Liver (tissue), 9 donors: ENCODE measurements around the gene PACSIN2. TPM values are rescaled to one million over a fixed set of nuclear protein-coding genes. Genes with fewer than 3 reads are reported as not detected.
"Not testable (repeated sequence)": the region's sequence is repeated elsewhere in the genome, so short reads cannot be mapped to it uniquely, and the experiment has no call there.

Experiments used
- DNase-seq: peaks from one replicate; pipeline ENCODE4 v3.0.0-alpha.2; 2017; ENCODE audit warnings: low spot score
- H3K27ac ChIP-seq, 2 donors: one replicate each; pipeline ENCODE4 v1.7.0; 2013; ENCODE audit warnings: inconsistent platforms in 2 of 2, low read length in 2 of 2, control low read depth in 1 of 2, low read depth in 1 of 2, mild to moderate bottlenecking in 1 of 2
- H3K27me3 ChIP-seq, 4 donors: one replicate each; pipeline versions ENCODE4 v1.6.1 to v1.7.0; 2013; ENCODE audit warnings: low read length in 3 of 4, inconsistent platforms in 1 of 4, mild to moderate bottlenecking in 1 of 4, moderate library complexity in 1 of 4; ENCODE audit not compliant: control insufficient read depth in 4 of 4, insufficient read depth in 4 of 4
- H3K36me3 ChIP-seq, 4 donors: one replicate each; pipeline versions ENCODE4 v1.6.1 to v1.7.0; 2013; ENCODE audit warnings: low read length in 3 of 4, mild to moderate bottlenecking in 3 of 4, low read depth in 1 of 4, moderate library complexity in 1 of 4; ENCODE audit not compliant: control insufficient read depth in 4 of 4, insufficient read depth in 3 of 4
- H3K4me1 ChIP-seq, 4 donors: one replicate each; pipeline versions ENCODE4 v1.6.1 to v1.7.0; 2013; ENCODE audit warnings: low read length in 3 of 4, mild to moderate bottlenecking in 3 of 4, moderate library complexity in 1 of 4; ENCODE audit not compliant: control insufficient read depth in 4 of 4, insufficient read depth in 4 of 4
- H3K4me3 ChIP-seq, 3 donors: one replicate each; pipeline versions ENCODE4 v1.6.1 to v1.7.0; 2013; ENCODE audit warnings: low read length in 3 of 3, control low read depth in 1 of 3, low read depth in 1 of 3, mild to moderate bottlenecking in 1 of 3
- H3K9ac ChIP-seq, 2 donors: one replicate each; pipeline ENCODE4 v1.7.0; 2013; ENCODE audit warnings: low read length in 2 of 2, mild to moderate bottlenecking in 2 of 2, moderate library complexity in 2 of 2, control low read depth in 1 of 2, low read depth in 1 of 2
- H3K9me3 ChIP-seq, 4 donors: one replicate each; pipeline versions ENCODE4 v1.6.1 to v1.7.0; 2013; ENCODE audit warnings: low read length in 3 of 4; ENCODE audit not compliant: control insufficient read depth in 4 of 4
- EGR1 ChIP-seq, 2 donors: IDR thresholded peaks; 2 replicates each; pipeline ENCODE4 v1.6.1; 2016 to 2018; ENCODE audit warnings: antibody characterized with exemption in 2 of 2, low read depth in 2 of 2
- FOXA1 ChIP-seq: IDR thresholded peaks from 2 replicates; pipeline ENCODE4 v1.6.1; 2016; ENCODE audit warnings: antibody characterized with exemption
- FOXA2 ChIP-seq: IDR thresholded peaks from 2 replicates; pipeline ENCODE4 v1.6.1; 2016; ENCODE audit warnings: antibody characterized with exemption
- GABPA ChIP-seq, 2 donors: IDR thresholded peaks in 1 of 2; conservative IDR thresholded peaks in 1 of 2; 2 replicates each; pipeline ENCODE4 v1.6.1; 2016; ENCODE audit warnings: antibody characterized with exemption in 2 of 2, mild to moderate bottlenecking in 1 of 2, moderate library complexity in 1 of 2
- HNF4A ChIP-seq, 2 donors: conservative IDR thresholded peaks; 2 replicates each; pipeline ENCODE4 v1.6.1; 2016; ENCODE audit warnings: antibody characterized with exemption in 2 of 2, mild to moderate bottlenecking in 2 of 2
- HNF4G ChIP-seq: IDR thresholded peaks from 2 replicates; pipeline ENCODE4 v1.6.1; 2016; ENCODE audit warnings: antibody characterized with exemption
- JUND ChIP-seq, 2 donors: IDR thresholded peaks; 2 replicates each; pipeline ENCODE4 v1.6.1; 2016; ENCODE audit warnings: antibody characterized with exemption in 2 of 2
- NR2F2 ChIP-seq: IDR thresholded peaks from 2 replicates; pipeline ENCODE4 v1.6.1; 2016; ENCODE audit warnings: antibody characterized with exemption
- RAD21 ChIP-seq, 2 donors: IDR thresholded peaks; 2 replicates each; pipeline ENCODE4 v1.6.1; 2016; ENCODE audit warnings: antibody characterized with exemption in 2 of 2, mild to moderate bottlenecking in 2 of 2
- RXRA ChIP-seq, 2 donors: IDR thresholded peaks; 2 replicates each; pipeline ENCODE4 v1.6.1; 2017 to 2018; ENCODE audit warnings: antibody characterized with exemption in 2 of 2, mild to moderate bottlenecking in 1 of 2
- SP1 ChIP-seq: IDR thresholded peaks from 2 replicates; pipeline ENCODE4 v1.6.1; 2018; ENCODE audit warnings: antibody characterized with exemption, mild to moderate bottlenecking
- TAF1 ChIP-seq: conservative IDR thresholded peaks from 2 replicates; pipeline ENCODE4 v1.6.1; 2016; ENCODE audit warnings: antibody characterized with exemption, mild to moderate bottlenecking
- YY1 ChIP-seq: IDR thresholded peaks from 2 replicates; pipeline ENCODE4 v1.6.1; 2016; ENCODE audit warnings: antibody characterized with exemption, mild to moderate bottlenecking
- WGBS: extraction: QIAGEN DNeasy Blood & Tissue Kit; methylation state at CpG from one replicate; pipeline ENCODE4 v1.1.7; 2013; 5-methylcytosine and 5-hydroxymethylcytosine counted together
- polyA plus RNA-seq, 2 donors: library from polyadenylated mRNA; stranded (reverse) in 1 of 2; unstranded in 1 of 2; fragments of 200-250 nt in 1 of 2; fragments of >200 nt in 1 of 2; fragmentation: Nextera tagmentation in 1 of 2; extraction: Ambion mirVana in 1 of 2; gene quantifications; one replicate each; pipeline versions ENCODE4 v1.2.1 to v1.2.3, GENCODE V29; 2013 to 2015
- total RNA-seq, 2 donors: library from RNA; depleted of rRNA; stranded (reverse); fragments of >200 nt; gene quantifications; one replicate each; pipeline ENCODE4 v1.2.3, GENCODE V29; 2014
- TF ChIP-seq, protein P1 (sequence below): IDR thresholded peaks from 2 replicates; pipeline ENCODE4 v1.6.1; 2016; ENCODE audit warnings: antibody characterized with exemption
- TF ChIP-seq, protein P2 (sequence below): IDR thresholded peaks from 2 replicates; pipeline ENCODE4 v1.6.1; 2016; ENCODE audit warnings: antibody characterized with exemption
- TF ChIP-seq, protein P3 (sequence below): fragments of 150-350 bp; IDR thresholded peaks from 2 replicates; pipeline ENCODE4 v1.5.1; 2017; ENCODE audit warnings: improper control_type of control experiment, low read depth, low read length; ENCODE audit not compliant: missing input control
- TF ChIP-seq, protein P4 (sequence below): IDR thresholded peaks from 2 replicates; pipeline ENCODE4 v1.6.1; 2016; ENCODE audit warnings: antibody characterized with exemption
- TF ChIP-seq, protein P5 (sequence below): IDR thresholded peaks from 2 replicates; pipeline ENCODE4 v1.6.1; 2016; ENCODE audit warnings: antibody characterized with exemption, mild to moderate bottlenecking
- donor health status: healthy.
- donor health status: healthy.
- donor health status: healthy.
- donor health status: healthy.
- donor health status: healthy.

PACSIN2 gene
- total and polyA plus RNA-seq, 4 donors, result 9.1 to 31.4 (median 17.0) TPM

DNA sequence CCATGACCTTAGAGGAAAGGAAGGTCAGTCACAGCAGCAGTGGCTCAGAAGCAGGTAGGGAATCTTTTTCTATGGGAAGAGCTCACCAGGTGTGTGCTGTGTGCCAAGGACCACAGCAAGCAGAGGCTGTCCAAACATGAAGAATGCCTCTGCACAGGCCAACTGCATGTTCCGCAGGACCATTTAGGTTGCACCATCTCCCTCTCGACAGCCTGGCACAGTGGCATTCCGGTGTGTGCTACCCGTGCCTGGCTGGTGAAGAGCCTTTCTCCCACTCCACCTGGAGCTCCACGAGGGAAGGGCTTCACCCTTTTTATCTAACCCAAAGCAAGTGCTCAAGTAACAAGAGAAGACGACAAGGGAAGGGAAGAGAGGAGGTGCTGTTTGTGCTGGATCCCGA, 76.5 kb downstream of the PACSIN2 start:
- 90% methylated on average over 7 of the region's 7 CpGs for WGBS
- no peak for TF ChIP-seq HNF4G
- no peak for TF ChIP-seq RXRA (IDR thresholded peaks at IDR 0.05)
- no peak for TF ChIP-seq HNF4A (conservative IDR thresholded peaks at IDR 0.05)
- TF ChIP-seq GABPA (IDR thresholded peaks at IDR 0.05 in 1 of 2, conservative IDR thresholded peaks at IDR 0.05 in 1 of 2), result no peak
- H3K27me3 ChIP-seq, result no peaks in the 10 kb centered on the region
- no peak overlapping the region for H3K4me3 ChIP-seq
- DNase-seq, result no peak
- H3K27ac ChIP-seq, result no peak overlapping the region
- H3K9me3 ChIP-seq, result no peaks in the 10 kb centered on the region
- H3K9ac ChIP-seq, result no peak overlapping the region
- no peaks in the 10 kb centered on the region for H3K36me3 ChIP-seq
- H3K4me1 ChIP-seq, result peaks cover 0 to 8% (median 2%) of the 10 kb centered on the region in 4 donors

DNA sequence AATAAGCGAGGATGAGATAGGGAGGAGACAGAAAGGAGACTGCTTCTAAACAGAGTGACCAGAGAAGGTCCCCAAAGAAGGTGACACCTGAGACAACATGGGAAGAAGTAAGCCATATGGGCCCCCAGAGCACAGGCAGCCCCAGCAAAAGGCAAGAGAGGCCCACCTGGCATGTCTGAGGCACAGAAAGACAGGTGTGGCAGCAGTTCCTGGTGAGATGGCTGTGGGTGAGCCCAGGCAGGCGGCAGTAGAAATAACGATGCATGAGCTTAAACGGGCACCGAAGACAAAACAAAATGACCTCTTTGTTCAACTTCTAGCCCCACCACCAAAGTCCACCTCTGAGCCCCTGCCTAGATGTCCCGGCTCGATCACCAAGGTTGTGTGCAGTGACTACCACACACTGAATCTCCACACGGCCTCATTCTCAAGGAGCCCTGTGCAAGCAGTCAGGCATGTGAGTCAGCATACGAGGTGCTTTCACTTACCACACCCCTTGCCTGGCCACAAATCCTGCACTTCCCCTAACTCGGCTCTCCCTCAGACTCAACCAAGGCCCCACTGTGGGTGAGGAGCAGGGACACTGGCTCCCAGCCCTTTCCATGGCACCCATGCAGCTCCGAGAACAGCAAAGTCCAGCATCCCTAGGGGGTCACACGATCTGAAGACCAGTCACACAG, 77.6 kb downstream of the PACSIN2 start:
- H3K4me1 ChIP-seq, result peaks cover 0 to 8% (median 2%) of the 10 kb centered on the region in 4 donors

DNA sequence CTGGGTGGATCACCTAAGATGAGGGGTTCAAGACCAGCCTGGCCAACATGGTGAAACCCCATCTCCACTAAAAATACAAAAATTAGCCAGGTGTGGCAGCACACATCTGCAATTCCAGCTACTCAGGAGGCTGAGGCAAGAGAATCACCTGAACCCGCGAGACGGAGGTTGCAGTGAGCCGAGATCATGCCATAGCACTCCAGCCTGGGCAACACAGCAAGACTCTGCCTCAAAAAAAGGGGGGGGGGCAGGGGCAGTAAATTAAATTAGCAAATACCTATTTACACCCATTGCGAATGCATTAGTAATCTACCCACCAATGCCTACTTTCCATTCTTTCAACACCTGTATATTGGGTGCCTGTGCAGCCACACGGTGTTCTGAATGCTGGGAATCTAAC, 78.3 kb downstream of the PACSIN2 start:
- 98% methylated on average over 6 of the region's 6 CpGs for WGBS
- not testable (repeated sequence) for H3K9me3 ChIP-seq, H3K36me3 ChIP-seq, H3K4me3 ChIP-seq, H3K27ac ChIP-seq, H3K27me3 ChIP-seq, H3K4me1 ChIP-seq, DNase-seq, H3K9ac ChIP-seq

More for the DNA sequence above, 77.6 kb downstream of the PACSIN2 start:
- DNase-seq, result no peak
- H3K27ac ChIP-seq, result peak overlapping the region in 1 of 2 donors; percentile 1
- WGBS, result 79% methylated on average over 12 of the region's 12 CpGs
- no peak overlapping the region for H3K4me3 ChIP-seq
- no peaks in the 10 kb centered on the region for H3K36me3 ChIP-seq
- H3K9ac ChIP-seq, result no peak overlapping the region
- TF ChIP-seq EGR1 (IDR thresholded peaks at IDR 0.05; ENCODE audit: low read depth in 2 of 2), result no peak
- no peak for TF ChIP-seq RAD21 (IDR thresholded peaks at IDR 0.05)
- no peak for TF ChIP-seq FOXA2
- no peak for TF ChIP-seq GABPA (IDR thresholded peaks at IDR 0.05 in 1 of 2, conservative IDR thresholded peaks at IDR 0.05 in 1 of 2)
- no peak for TF ChIP-seq HNF4A (conservative IDR thresholded peaks at IDR 0.05)
- no peak for TF ChIP-seq FOXA1
- TF ChIP-seq JUND (IDR thresholded peaks at IDR 0.05), result no peak
- TF ChIP-seq RXRA (IDR thresholded peaks at IDR 0.05), result no peak
- TF ChIP-seq HNF4G, result no peak
- no peak for TF ChIP-seq YY1
- TF ChIP-seq, protein P1, sequence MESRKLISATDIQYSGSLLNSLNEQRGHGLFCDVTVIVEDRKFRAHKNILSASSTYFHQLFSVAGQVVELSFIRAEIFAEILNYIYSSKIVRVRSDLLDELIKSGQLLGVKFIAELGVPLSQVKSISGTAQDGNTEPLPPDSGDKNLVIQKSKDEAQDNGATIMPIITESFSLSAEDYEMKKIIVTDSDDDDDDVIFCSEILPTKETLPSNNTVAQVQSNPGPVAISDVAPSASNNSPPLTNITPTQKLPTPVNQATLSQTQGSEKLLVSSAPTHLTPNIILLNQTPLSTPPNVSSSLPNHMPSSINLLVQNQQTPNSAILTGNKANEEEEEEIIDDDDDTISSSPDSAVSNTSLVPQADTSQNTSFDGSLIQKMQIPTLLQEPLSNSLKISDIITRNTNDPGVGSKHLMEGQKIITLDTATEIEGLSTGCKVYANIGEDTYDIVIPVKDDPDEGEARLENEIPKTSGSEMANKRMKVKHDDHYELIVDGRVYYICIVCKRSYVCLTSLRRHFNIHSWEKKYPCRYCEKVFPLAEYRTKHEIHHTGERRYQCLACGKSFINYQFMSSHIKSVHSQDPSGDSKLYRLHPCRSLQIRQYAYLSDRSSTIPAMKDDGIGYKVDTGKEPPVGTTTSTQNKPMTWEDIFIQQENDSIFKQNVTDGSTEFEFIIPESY, result no peak
- TF ChIP-seq, protein P2, sequence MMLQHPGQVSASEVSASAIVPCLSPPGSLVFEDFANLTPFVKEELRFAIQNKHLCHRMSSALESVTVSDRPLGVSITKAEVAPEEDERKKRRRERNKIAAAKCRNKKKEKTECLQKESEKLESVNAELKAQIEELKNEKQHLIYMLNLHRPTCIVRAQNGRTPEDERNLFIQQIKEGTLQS, result no peak
- TF ChIP-seq, protein P3, sequence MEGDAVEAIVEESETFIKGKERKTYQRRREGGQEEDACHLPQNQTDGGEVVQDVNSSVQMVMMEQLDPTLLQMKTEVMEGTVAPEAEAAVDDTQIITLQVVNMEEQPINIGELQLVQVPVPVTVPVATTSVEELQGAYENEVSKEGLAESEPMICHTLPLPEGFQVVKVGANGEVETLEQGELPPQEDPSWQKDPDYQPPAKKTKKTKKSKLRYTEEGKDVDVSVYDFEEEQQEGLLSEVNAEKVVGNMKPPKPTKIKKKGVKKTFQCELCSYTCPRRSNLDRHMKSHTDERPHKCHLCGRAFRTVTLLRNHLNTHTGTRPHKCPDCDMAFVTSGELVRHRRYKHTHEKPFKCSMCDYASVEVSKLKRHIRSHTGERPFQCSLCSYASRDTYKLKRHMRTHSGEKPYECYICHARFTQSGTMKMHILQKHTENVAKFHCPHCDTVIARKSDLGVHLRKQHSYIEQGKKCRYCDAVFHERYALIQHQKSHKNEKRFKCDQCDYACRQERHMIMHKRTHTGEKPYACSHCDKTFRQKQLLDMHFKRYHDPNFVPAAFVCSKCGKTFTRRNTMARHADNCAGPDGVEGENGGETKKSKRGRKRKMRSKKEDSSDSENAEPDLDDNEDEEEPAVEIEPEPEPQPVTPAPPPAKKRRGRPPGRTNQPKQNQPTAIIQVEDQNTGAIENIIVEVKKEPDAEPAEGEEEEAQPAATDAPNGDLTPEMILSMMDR, result no peak
- TF ChIP-seq NR2F2, result no peak
- TF ChIP-seq, protein P4, sequence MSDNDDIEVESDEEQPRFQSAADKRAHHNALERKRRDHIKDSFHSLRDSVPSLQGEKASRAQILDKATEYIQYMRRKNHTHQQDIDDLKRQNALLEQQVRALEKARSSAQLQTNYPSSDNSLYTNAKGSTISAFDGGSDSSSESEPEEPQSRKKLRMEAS, result no peak
- TF ChIP-seq, protein P5, sequence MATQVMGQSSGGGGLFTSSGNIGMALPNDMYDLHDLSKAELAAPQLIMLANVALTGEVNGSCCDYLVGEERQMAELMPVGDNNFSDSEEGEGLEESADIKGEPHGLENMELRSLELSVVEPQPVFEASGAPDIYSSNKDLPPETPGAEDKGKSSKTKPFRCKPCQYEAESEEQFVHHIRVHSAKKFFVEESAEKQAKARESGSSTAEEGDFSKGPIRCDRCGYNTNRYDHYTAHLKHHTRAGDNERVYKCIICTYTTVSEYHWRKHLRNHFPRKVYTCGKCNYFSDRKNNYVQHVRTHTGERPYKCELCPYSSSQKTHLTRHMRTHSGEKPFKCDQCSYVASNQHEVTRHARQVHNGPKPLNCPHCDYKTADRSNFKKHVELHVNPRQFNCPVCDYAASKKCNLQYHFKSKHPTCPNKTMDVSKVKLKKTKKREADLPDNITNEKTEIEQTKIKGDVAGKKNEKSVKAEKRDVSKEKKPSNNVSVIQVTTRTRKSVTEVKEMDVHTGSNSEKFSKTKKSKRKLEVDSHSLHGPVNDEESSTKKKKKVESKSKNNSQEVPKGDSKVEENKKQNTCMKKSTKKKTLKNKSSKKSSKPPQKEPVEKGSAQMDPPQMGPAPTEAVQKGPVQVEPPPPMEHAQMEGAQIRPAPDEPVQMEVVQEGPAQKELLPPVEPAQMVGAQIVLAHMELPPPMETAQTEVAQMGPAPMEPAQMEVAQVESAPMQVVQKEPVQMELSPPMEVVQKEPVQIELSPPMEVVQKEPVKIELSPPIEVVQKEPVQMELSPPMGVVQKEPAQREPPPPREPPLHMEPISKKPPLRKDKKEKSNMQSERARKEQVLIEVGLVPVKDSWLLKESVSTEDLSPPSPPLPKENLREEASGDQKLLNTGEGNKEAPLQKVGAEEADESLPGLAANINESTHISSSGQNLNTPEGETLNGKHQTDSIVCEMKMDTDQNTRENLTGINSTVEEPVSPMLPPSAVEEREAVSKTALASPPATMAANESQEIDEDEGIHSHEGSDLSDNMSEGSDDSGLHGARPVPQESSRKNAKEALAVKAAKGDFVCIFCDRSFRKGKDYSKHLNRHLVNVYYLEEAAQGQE, result no peak
- no peak for TF ChIP-seq SP1
- TF ChIP-seq TAF1, result no peak
- no peaks in the 10 kb centered on the region for H3K9me3 ChIP-seq
- H3K27me3 ChIP-seq, result no peaks in the 10 kb centered on the region
